Measurements from ENCODE around the gene NRAP. TPM values are rescaled to one million over a fixed set of nuclear protein-coding genes. Genes with fewer than 3 reads are reported as not detected.

The NRAP gene
- total RNA-seq, 1 experiment from 2014 or later = not detected

GRCh38 chr10:113561214-113561613 is 102.6 kb downstream of the NRAP start:
- DNase-seq (ENCODE audit: low read depth) = no peak

- no peak for DNase-seq (ENCODE audit: low read depth)
These were observed 103.8 kb downstream of the NRAP start for GRCh38 chr10:113560071-113560470.

GRCh38 chr10:113557903-113558321 is 105.9 kb downstream of the NRAP start:
- DNase-seq (ENCODE audit: low read depth) = peak; percentile 15

- peak; percentile 8 for DNase-seq (ENCODE audit: low read depth)
These were observed 106.4 kb downstream of the NRAP start for GRCh38 chr10:113557424-113557862.

GRCh38 chr10:113555751-113556150 is 108.1 kb downstream of the NRAP start:
- no peak for DNase-seq (ENCODE audit: low read depth)

GRCh38 chr10:113555245-113555644 is 108.6 kb downstream of the NRAP start:
- DNase-seq (ENCODE audit: low read depth) = no peak

GRCh38 chr10:113554214-113554613 is 109.6 kb downstream of the NRAP start:
- peak; percentile 6 for DNase-seq (ENCODE audit: low read depth)

GRCh38 chr10:113553149-113553548 is 110.7 kb downstream of the NRAP start:
- DNase-seq (ENCODE audit: low read depth) = no peak

GRCh38 chr10:113552701-113553100 is 111.1 kb downstream of the NRAP start, which contains the start of gene HABP2:
TSS of gene HABP2 (plus strand) at chr10:113553053. CDS start at chr10:113553122, 69 bp downstream.
- DNase-seq (ENCODE audit: low read depth) = no peak

- DNase-seq (ENCODE audit: low read depth) = no peak
These were observed 111.8 kb downstream of the NRAP start for GRCh38 chr10:113552014-113552413.

- DNase-seq (ENCODE audit: low read depth) = peak; percentile 23
These were observed 113.5 kb downstream of the NRAP start for GRCh38 chr10:113550365-113550764.

- DNase-seq (ENCODE audit: low read depth) = no peak
These were observed 114.0 kb downstream of the NRAP start for GRCh38 chr10:113549856-113550255.

- DNase-seq (ENCODE audit: low read depth) = no peak
These were observed 116.4 kb downstream of the NRAP start for GRCh38 chr10:113547426-113547825.

GRCh38 chr10:113544392-113544791 is 119.4 kb downstream of the NRAP start:
- DNase-seq (ENCODE audit: low read depth) = no peak

GRCh38 chr10:113543107-113543955 is 120.5 kb downstream of the NRAP start:
- no peak for DNase-seq (ENCODE audit: low read depth)

GRCh38 chr10:113541549-113541927 is 122.3 kb downstream of the NRAP start:
- DNase-seq (ENCODE audit: low read depth) = no peak

- DNase-seq (ENCODE audit: low read depth) = no peak
These were observed 122.8 kb downstream of the NRAP start for GRCh38 chr10:113540845-113541548.

- peak; percentile 64 for DNase-seq (ENCODE audit: low read depth)
These were observed 124.1 kb downstream of the NRAP start for GRCh38 chr10:113539789-113540188.

Other genes starting within 250 kb of the NRAP start
- gene HABP2, start 111.0 kb downstream of the NRAP start, total RNA-seq (2014; rRNA removed; shearing (Covaris generic)) = not detected in 2 replicates
- gene CASP7, start 15.9 kb upstream of the NRAP start, total RNA-seq (2014; rRNA removed; shearing (Covaris generic)) = 27.4 and 29.0 TPM in 2 replicates
- gene PLEKHS1, start 87.6 kb upstream of the NRAP start, total RNA-seq (2014; rRNA removed; shearing (Covaris generic)) = not detected in 2 replicates
- 7.4 and 9.8 TPM in 2 replicates for gene DCLRE1A, start 190.0 kb upstream of the NRAP start, total RNA-seq (2014; rRNA removed; shearing (Covaris generic))
- gene NHLRC2, start 190.6 kb upstream of the NRAP start, total RNA-seq (2014; rRNA removed; shearing (Covaris generic)) = 7.3 and 17.1 TPM in 2 replicates

Data from Daoy (cell line).